MM.1S (cell line): Measurements from ENCODE around the gene KRTAP5-7.

ENCODE experiments used
- DNase-seq: peaks from one replicate; pipeline ENCODE4 v3.0.0-alpha.2; 2015
- H2AFZ ChIP-seq: fragments of 300-600 bp; sonication (generic); 2 replicates; pipeline ENCODE4 v1.6.0; 2016; ENCODE audit warnings: antibody characterized with exemption, low read length
- H3F3A ChIP-seq: fragments of 300-600 bp; sonication (generic); 2 replicates; pipeline ENCODE4 v1.6.1; 2016; ENCODE audit warnings: mild to moderate bottlenecking, antibody characterized with exemption, low read length, moderate library complexity, mixed read lengths; ENCODE audit not compliant: insufficient read depth
- H3K27ac ChIP-seq: fragments of 300-600 bp; sonication (generic); 2 replicates; pipeline ENCODE4 v1.5.1; 2016; ENCODE audit warnings: mild to moderate bottlenecking, low read length
- H3K27me3 ChIP-seq: fragments of 300-600 bp; sonication (generic); replicated peaks from 2 replicates; pipeline ENCODE4 v1.6.0; 2016; ENCODE audit warnings: low read length; ENCODE audit not compliant: insufficient read depth
- H3K36me3 ChIP-seq: fragments of 300-600 bp; sonication (generic); replicated peaks from 2 replicates; pipeline ENCODE4 v1.6.1; 2016; ENCODE audit warnings: mild to moderate bottlenecking, low read length, mixed read lengths; ENCODE audit not compliant: insufficient read depth
- H3K4me1 ChIP-seq: fragments of 300-600 bp; sonication (generic); 2 replicates; pipeline ENCODE4 v1.6.1; 2016; ENCODE audit warnings: low read length, mixed read lengths
- H3K4me2 ChIP-seq: fragments of 300-600 bp; sonication (generic); 2 replicates; pipeline ENCODE4 v1.6.0; 2016; ENCODE audit warnings: low read depth, low read length
- H3K4me3 ChIP-seq: fragments of 300-600 bp; sonication (generic); 2 replicates; pipeline ENCODE4 v1.5.1; 2016; ENCODE audit warnings: low read length, mixed read lengths
- H3K79me2 ChIP-seq: fragments of 300-600 bp; sonication (generic); 2 replicates; pipeline ENCODE4 v1.6.1; 2016; ENCODE audit warnings: mixed run types, low read length, mixed read lengths
- H3K9ac ChIP-seq: fragments of 300-600 bp; sonication (generic); 2 replicates; pipeline ENCODE4 v1.6.1; 2016; ENCODE audit warnings: low read length, mixed read lengths
- H3K9me2 ChIP-seq: fragments of 300-600 bp; sonication (generic); replicated peaks from 2 replicates; pipeline ENCODE4 v1.6.1; 2016; ENCODE audit warnings: mild to moderate bottlenecking, low read length, mixed read lengths; ENCODE audit not compliant: insufficient read depth
- H3K9me3 ChIP-seq: fragments of 300-600 bp; sonication (generic); replicated peaks from 2 replicates; pipeline ENCODE4 v1.6.1; 2016; ENCODE audit warnings: mild to moderate bottlenecking, low read length, mixed read lengths; ENCODE audit not compliant: insufficient read depth
- H4K20me1 ChIP-seq: fragments of 300-600 bp; sonication (generic); 2 replicates; pipeline ENCODE4 v1.6.1; 2016; ENCODE audit warnings: mild to moderate bottlenecking, low read length, moderate library complexity, mixed read lengths; ENCODE audit not compliant: insufficient read depth
- EZH2 ChIP-seq: fragments of 300-600 bp; sonication (generic); optimal IDR thresholded peaks from 2 replicates; pipeline ENCODE3; 2017; ENCODE audit warnings: low read depth, mild to moderate bottlenecking, antibody characterized with exemption, low read length, mixed read lengths
- EZH2phosphoT487 ChIP-seq: fragments of 300-600 bp; sonication (generic); IDR thresholded peaks from 2 replicates; pipeline ENCODE4 v1.6.1; 2018; ENCODE audit warnings: antibody characterized with exemption, low read length
- TF ChIP-seq, protein P1 (sequence below): fragments of 300-600 bp; sonication (generic); IDR thresholded peaks from 2 replicates; pipeline ENCODE4 v1.5.1; 2016; ENCODE audit warnings: antibody characterized with exemption, low read length, mixed read lengths

The KRTAP5-7 gene

DNA sequence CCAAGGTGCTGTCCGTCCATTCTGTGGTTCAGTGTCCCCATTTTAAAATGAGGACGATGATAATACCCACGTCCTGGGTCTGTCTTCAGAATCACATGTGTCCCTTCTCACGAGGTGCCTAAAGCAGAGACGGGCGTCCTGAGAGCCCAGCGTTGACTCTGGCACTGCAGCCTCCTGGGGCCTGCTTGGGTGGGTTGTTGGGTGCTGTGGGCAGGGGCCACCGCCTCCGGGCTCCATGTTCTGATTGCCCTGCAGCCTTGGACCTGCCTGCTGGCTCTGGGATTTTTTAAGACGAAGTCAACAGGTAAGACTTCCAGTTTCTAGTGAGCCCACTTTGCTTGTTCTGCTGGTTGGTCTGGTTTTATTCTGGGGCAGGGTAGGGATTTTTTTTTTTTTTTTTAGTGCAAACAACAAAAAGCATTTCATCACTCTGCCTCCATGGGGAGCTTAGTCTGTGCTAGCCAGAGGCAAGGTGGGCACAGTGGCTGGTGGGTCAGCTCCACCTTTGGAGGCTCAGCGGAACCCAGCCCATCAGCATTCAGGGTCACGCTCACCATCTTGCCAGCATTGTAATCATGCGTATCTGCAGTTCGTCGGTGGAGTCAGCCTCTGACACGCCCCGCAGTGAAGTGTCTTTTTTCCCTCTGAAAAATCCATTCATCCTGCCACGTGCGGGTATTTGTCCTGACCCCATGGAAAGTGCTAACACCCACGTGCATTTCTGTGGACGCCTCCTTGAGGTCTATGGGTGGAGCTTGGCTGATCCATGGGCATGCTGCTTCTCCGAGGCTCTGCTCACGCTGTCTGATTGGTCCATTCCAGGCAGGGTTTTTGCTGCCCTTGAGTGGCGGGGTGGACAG is 45.7 kb upstream of the KRTAP5-7 start:
- H3K9me2 ChIP-seq, result no peaks in the 10 kb centered on the region
- H3K9me3 ChIP-seq, result no peaks in the 10 kb centered on the region
- no peaks in the 10 kb centered on the region for H3K79me2 ChIP-seq
- no peaks in the 10 kb centered on the region for H3K27me3 ChIP-seq
- no peak overlapping the region for H3K27ac ChIP-seq
- H3K36me3 ChIP-seq, result no peaks in the 10 kb centered on the region
- no peaks in the 10 kb centered on the region for H3F3A ChIP-seq
- no peak overlapping the region for H2AFZ ChIP-seq
- no peak overlapping the region for H3K4me2 ChIP-seq
- no peaks in the 10 kb centered on the region for H4K20me1 ChIP-seq
- no peak overlapping the region for H3K4me3 ChIP-seq
- H3K4me1 ChIP-seq, result no peaks in the 10 kb centered on the region
- TF ChIP-seq, protein P1, sequence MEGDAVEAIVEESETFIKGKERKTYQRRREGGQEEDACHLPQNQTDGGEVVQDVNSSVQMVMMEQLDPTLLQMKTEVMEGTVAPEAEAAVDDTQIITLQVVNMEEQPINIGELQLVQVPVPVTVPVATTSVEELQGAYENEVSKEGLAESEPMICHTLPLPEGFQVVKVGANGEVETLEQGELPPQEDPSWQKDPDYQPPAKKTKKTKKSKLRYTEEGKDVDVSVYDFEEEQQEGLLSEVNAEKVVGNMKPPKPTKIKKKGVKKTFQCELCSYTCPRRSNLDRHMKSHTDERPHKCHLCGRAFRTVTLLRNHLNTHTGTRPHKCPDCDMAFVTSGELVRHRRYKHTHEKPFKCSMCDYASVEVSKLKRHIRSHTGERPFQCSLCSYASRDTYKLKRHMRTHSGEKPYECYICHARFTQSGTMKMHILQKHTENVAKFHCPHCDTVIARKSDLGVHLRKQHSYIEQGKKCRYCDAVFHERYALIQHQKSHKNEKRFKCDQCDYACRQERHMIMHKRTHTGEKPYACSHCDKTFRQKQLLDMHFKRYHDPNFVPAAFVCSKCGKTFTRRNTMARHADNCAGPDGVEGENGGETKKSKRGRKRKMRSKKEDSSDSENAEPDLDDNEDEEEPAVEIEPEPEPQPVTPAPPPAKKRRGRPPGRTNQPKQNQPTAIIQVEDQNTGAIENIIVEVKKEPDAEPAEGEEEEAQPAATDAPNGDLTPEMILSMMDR, result no peak
- TF ChIP-seq EZH2 (no peak), EZH2phosphoT487 (no peak)
- no peak for DNase-seq
- H3K9ac ChIP-seq, result no peak overlapping the region

DNA sequence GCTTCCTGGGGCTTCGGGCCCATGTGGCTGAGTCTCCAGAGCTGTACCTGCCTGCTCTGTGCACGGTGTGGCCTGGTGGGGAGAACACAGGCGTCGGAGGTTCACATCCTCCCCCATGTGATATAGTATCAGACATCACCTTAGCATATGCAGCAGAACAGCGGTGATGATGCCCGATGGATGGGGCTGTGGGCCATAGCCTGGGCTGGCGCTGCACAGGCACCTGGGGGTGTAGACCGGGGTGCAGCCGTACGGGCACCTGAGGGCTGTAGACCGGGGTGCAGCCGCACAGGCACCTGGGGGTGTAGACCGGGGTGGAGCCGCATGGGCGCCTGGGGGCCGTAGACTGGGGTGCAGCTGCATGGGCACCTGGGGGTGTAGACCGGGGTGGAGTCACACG is 44.9 kb upstream of the KRTAP5-7 start:
- H2AFZ ChIP-seq, result no peak overlapping the region
- no peaks in the 10 kb centered on the region for H3K36me3 ChIP-seq
- no peak overlapping the region for H3K4me2 ChIP-seq

DNA sequence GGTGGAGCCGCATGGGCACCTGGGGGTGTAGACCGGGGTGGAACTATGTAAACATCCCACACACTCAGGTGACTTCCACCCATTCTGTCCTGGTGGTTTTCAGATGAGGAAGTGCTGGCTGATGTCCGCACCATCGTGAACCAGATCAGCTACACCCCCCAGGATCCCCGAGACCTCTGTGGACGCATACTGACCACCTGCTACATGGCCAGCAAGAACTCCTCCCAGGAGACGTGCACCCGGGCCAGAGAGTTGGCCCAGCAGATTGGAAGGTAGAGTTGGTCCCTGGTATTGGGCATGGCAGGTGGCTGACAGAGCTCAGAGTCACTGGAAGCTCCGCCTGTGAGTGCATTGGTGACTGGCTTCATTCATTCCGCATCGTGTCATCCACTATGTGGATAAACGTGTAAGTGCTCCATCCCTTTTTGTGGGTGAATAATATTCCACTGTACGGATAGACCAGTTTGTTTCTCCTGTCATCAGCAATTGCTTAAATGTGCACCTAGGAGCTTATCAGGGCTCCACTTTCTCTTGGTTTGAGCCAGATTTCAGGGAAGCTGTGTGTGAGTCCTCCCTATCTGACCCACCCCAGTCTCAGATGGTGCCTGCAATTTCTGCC is 44.2 kb upstream of the KRTAP5-7 start:
- no peaks in the 10 kb centered on the region for H3K9me3 ChIP-seq
- H4K20me1 ChIP-seq, result no peaks in the 10 kb centered on the region
- TF ChIP-seq EZH2, result no peak
- no peak for TF ChIP-seq EZH2phosphoT487
- no peak overlapping the region for H3K9ac ChIP-seq
- no peaks in the 10 kb centered on the region for H3K36me3 ChIP-seq
- H3K27me3 ChIP-seq, result no peaks in the 10 kb centered on the region
- no peak overlapping the region for H2AFZ ChIP-seq
- no peak overlapping the region for H3K4me2 ChIP-seq
- H3F3A ChIP-seq, result no peaks in the 10 kb centered on the region
- H3K4me3 ChIP-seq, result no peak overlapping the region
- H3K27ac ChIP-seq, result no peak overlapping the region
- no peaks in the 10 kb centered on the region for H3K79me2 ChIP-seq
- H3K4me1 ChIP-seq, result no peaks in the 10 kb centered on the region
- no peaks in the 10 kb centered on the region for H3K9me2 ChIP-seq
- DNase-seq, result no peak

More for the DNA sequence above, 44.9 kb upstream of the KRTAP5-7 start:
- no peaks in the 10 kb centered on the region for H3F3A ChIP-seq
- H3K27me3 ChIP-seq, result no peaks in the 10 kb centered on the region
- no peaks in the 10 kb centered on the region for H3K4me1 ChIP-seq
- H3K79me2 ChIP-seq, result no peaks in the 10 kb centered on the region
- H3K9me3 ChIP-seq, result no peaks in the 10 kb centered on the region
- no peaks in the 10 kb centered on the region for H4K20me1 ChIP-seq
- no peaks in the 10 kb centered on the region for H3K9me2 ChIP-seq
- no peak overlapping the region for H3K9ac ChIP-seq
- no peak for DNase-seq
- H3K27ac ChIP-seq, result no peak overlapping the region
- no peak for TF ChIP-seq EZH2
- TF ChIP-seq, protein P1, result no peak
- TF ChIP-seq EZH2phosphoT487, result no peak
- no peak overlapping the region for H3K4me3 ChIP-seq
